Left ventricle myocardium superior (tissue), 1 donor: ENCODE data around the gene PYCR2. TPM values are rescaled to one million over a fixed set of nuclear protein-coding genes. Genes with fewer than 3 reads are reported as not detected.

Experiments
- microRNA-seq: library from miRNA; unstranded; fragments of <30 nt; microRNA quantifications from one replicate; pipeline ENCODE4 v1.2.0, GENCODE V29; 2020; ENCODE audit warnings: borderline number of aligned reads
- total RNA-seq: library from RNA; stranded (reverse); fragmentation: NEBNext Ultra II Directional; extraction: Animal tissue kit (Norgen Biotek cat#: 25700); gene quantifications from one replicate; pipeline ENCODE4 v1.2.1, GENCODE V29; 2021
- donor health status: DM: no; HTN: yes; CAD: no; lungs with severe emphysema.

PYCR2 gene
- total RNA-seq, 1 donor from 2014 or later: 62.3 TPM

Small RNA genes within 50 kb of the gene (microRNA-seq; reads per million reads assigned to microRNA genes)
- not detected for gene MIR6741

Other genes starting within 250 kb of the PYCR2 start
- gene SRP9, start 146.4 kb downstream of the PYCR2 start, total RNA-seq: 211 TPM
- gene EPHX1, start 114.1 kb downstream of the PYCR2 start, total RNA-seq: 76.8 TPM
- 30.7 TPM for gene TMEM63A, start 41.9 kb downstream of the PYCR2 start, total RNA-seq
- gene LEFTY1, start 35.1 kb downstream of the PYCR2 start, total RNA-seq: not detected
- 0.47 TPM for gene LEFTY2, start 17.0 kb upstream of the PYCR2 start, total RNA-seq
- gene SDE2, start 75.1 kb upstream of the PYCR2 start, total RNA-seq: 10.7 TPM
- gene H3-3A, start 138.5 kb upstream of the PYCR2 start, total RNA-seq: 345 TPM